Right atrium auricular region (tissue), 2 donors: ENCODE data around the gene CCDC91. TPM values are rescaled to one million over a fixed set of nuclear protein-coding genes. Genes with fewer than 3 reads are reported as not detected.

ENCODE experiments used
- DNase-seq: peaks from one replicate; pipeline ENCODE4 v3.0.0-alpha.2; 2019; ENCODE audit warnings: low spot score
- H3K27ac ChIP-seq, 2 donors: fragments of 200-600 bp; sonication (generic); 1 replicate in 1 of 2; 2 replicates in 1 of 2; pipeline ENCODE4 v1.5.1; 2016 to 2019
- H3K27me3 ChIP-seq, 2 donors: fragments of 200-600 bp; sonication (generic); one replicate each; pipeline versions ENCODE4 v1.5.1 to v1.6.0; 2017 to 2019
- H3K36me3 ChIP-seq: fragments of 200-600 bp; sonication (generic); one replicate; pipeline ENCODE4 v1.5.1; 2016
- H3K4me1 ChIP-seq, 2 donors: fragments of 200-600 bp; sonication (generic); one replicate each; pipeline versions ENCODE4 v1.5.1 to v1.6.0; 2017 to 2019
- H3K4me3 ChIP-seq, 2 donors: fragments of 200-600 bp; sonication (generic); 1 replicate in 1 of 2; 2 replicates in 1 of 2; pipeline ENCODE4 v1.5.1; 2017 to 2019; ENCODE audit warnings: mild to moderate bottlenecking in 1 of 2, moderate library complexity in 1 of 2
- H3K9me3 ChIP-seq, 2 donors: fragments of 200-600 bp; sonication (generic); one replicate each; pipeline ENCODE4 v1.5.1; 2019
- total RNA-seq, 2 donors: library from RNA; depleted of rRNA; stranded (reverse); fragments of >200 nt; gene quantifications; one replicate each; pipeline ENCODE4 v1.1.0, GENCODE V29; 2016
- TF ChIP-seq, protein P1 (sequence below), 2 donors: fragments of 200-600 bp; sonication (generic); IDR thresholded peaks; one replicate each; pipeline ENCODE4 v1.5.1; 2019; ENCODE audit warnings: antibody characterized with exemption in 2 of 2

Gene CCDC91
- total RNA-seq, 2 donors from 2014 or later = 33.6 to 36.1 TPM

DNA sequence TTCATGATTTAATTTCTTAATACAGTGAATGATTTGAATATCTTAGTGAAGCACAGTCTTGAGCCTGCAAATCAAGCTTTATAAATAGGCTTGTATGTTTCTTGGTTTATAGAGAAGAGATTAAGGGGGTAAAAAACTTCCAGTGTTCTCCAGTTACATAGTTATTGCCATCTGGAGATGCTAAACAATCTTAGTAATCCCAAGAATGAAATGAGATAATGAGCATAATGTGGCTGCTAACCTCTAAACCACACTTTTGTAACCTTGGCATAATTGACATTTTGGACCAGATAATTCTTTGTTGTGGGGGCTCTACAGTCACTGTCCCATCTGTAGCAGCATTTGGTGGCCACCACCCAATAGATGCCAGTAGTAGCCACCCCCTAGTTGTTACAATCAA is 316.8 kb downstream of the CCDC91 start:
- Histone ChIP-seq H3K36me3 (no peaks in the 10 kb centered on the region), H3K27me3 (no peaks in the 10 kb centered on the region), H3K27ac (no peak overlapping the region), H3K4me1 (peaks cover 0 to 5% of the 10 kb centered on the region in 2 donors), H3K4me3 (no peak overlapping the region), H3K9me3 (no peaks in the 10 kb centered on the region)
- TF ChIP-seq, protein P1, sequence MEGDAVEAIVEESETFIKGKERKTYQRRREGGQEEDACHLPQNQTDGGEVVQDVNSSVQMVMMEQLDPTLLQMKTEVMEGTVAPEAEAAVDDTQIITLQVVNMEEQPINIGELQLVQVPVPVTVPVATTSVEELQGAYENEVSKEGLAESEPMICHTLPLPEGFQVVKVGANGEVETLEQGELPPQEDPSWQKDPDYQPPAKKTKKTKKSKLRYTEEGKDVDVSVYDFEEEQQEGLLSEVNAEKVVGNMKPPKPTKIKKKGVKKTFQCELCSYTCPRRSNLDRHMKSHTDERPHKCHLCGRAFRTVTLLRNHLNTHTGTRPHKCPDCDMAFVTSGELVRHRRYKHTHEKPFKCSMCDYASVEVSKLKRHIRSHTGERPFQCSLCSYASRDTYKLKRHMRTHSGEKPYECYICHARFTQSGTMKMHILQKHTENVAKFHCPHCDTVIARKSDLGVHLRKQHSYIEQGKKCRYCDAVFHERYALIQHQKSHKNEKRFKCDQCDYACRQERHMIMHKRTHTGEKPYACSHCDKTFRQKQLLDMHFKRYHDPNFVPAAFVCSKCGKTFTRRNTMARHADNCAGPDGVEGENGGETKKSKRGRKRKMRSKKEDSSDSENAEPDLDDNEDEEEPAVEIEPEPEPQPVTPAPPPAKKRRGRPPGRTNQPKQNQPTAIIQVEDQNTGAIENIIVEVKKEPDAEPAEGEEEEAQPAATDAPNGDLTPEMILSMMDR (IDR thresholded peaks at IDR 0.05) = no peak
- no peak for DNase-seq

DNA sequence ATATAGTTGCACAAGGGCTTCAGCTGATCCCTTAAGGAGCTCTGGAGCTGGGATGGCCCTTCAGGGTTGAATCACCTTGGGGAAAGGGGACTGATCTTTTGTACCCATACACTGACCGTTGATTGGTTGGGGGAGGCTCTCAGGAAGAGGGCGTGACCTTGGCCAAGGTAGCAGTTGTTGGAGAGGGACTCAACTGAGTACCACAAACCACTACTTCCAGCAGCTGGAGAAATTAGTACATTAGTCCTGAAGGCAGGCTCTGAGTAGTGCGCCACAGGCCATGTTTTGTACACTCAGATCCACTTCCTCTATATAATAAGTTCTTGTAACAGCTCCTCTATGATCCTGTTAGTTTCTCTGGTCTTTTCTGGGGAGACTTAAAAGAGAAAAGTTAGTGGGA is 317.6 kb downstream of the CCDC91 start:
- Histone ChIP-seq H3K36me3 (no peaks in the 10 kb centered on the region), H3K27ac (no peak overlapping the region), H3K27me3 (no peaks in the 10 kb centered on the region), H3K9me3 (no peaks in the 10 kb centered on the region), H3K4me3 (no peak overlapping the region), H3K4me1 (peaks cover 0 to 5% of the 10 kb centered on the region in 2 donors)
- DNase-seq = no peak
- TF ChIP-seq, protein P1 (IDR thresholded peaks at IDR 0.05) = no peak

DNA sequence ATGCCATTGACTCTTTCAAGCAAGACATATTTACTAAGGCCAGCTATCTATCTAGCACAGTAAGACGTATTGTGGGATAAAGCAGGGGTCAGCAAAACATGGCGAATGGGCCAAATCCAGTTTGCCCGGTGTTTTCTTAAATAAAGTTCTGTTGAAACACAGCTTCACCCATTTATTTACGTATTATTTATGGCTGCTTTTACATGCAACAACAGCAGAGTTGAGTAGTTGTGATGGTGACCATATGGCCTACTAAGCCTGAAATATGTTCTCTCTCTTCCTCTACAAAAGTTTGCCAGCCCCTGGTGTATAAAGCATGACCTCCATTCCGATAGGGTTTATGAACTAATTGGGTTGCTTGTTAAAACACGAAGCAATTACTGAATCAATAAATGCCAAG is 322.1 kb downstream of the CCDC91 start:
- no peaks in the 10 kb centered on the region for H3K4me1 ChIP-seq
- DNase-seq = no peak
- H3K27ac ChIP-seq = no peak overlapping the region
- no peaks in the 10 kb centered on the region for H3K27me3 ChIP-seq
- no peak overlapping the region for H3K4me3 ChIP-seq
- H3K9me3 ChIP-seq = no peaks in the 10 kb centered on the region
- H3K36me3 ChIP-seq = no peaks in the 10 kb centered on the region
- TF ChIP-seq, protein P1 (IDR thresholded peaks at IDR 0.05) = no peak

DNA sequence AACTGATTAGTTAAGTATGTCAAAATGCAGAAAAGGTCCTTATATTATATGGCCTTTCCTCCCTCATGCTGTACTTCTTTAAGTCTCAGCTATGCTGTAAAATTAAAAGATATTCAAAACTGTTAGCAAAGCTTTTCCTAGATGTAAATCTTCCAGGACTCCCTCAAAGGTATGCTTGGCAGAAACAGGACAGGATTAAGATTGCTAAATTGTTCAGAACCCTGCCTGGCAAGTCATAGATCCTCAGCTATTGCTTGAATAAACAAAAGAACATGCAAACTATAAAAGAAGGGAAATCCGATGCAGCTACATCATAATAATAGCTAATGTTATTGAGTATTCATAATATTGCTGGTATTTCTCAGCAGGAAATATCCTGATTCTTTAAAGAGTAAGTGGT is 322.6 kb downstream of the CCDC91 start:
- H3K4me1 ChIP-seq = no peaks in the 10 kb centered on the region
- H3K27ac ChIP-seq = no peak overlapping the region
- TF ChIP-seq, protein P1 (IDR thresholded peaks at IDR 0.05) = no peak
- no peaks in the 10 kb centered on the region for H3K27me3 ChIP-seq
- DNase-seq = no peak
- no peaks in the 10 kb centered on the region for H3K36me3 ChIP-seq
- no peak overlapping the region for H3K4me3 ChIP-seq
- H3K9me3 ChIP-seq = no peaks in the 10 kb centered on the region

DNA sequence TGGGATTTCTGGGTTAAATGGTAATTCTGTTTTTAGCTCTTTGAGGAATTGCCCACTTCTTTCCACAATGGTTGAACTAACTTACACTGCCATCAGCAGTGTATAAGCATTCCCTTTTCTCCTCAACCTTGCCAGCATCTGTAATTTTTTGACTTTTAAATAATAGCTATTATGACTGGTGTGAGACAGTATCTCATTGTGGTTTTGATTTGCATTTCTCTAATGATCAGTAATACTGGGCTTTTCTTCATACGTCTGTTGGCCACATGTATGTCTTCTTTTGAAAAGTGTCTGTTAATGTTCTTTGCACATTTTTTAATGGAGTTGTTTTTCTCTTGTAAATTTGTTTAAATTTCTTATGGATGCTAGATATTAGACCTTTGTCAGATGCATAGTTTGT is 323.7 kb downstream of the CCDC91 start:
- Histone ChIP-seq H3K4me3 (no peak overlapping the region), H3K27me3 (no peaks in the 10 kb centered on the region), H3K27ac (no peak overlapping the region), H3K36me3 (no peaks in the 10 kb centered on the region), H3K4me1 (no peaks in the 10 kb centered on the region), H3K9me3 (no peaks in the 10 kb centered on the region)
- TF ChIP-seq, protein P1 (IDR thresholded peaks at IDR 0.05) = no peak
- DNase-seq = no peak

DNA sequence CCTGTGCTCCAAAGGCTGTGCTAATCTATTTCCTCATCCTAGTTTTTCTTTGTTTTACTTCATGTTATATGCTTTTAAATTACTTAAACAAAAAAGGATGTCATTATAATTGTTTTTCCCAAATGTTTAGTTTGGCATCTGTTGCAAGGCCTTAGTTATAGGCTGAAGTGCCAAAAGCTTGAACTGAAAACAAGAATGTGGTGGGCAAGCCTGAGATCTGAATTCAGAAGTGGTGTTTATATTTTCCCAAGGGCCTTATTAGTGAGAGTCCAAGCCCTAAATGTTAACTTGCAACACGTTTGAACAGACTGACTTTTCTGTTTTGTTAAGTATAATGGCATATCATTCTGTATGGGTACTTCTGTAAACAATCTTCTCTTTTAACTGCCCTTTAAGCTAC is 326.8 kb downstream of the CCDC91 start:
- TF ChIP-seq, protein P1 (IDR thresholded peaks at IDR 0.05) = no peak
- DNase-seq = no peak
- no peaks in the 10 kb centered on the region for H3K9me3 ChIP-seq
- no peaks in the 10 kb centered on the region for H3K4me1 ChIP-seq
- H3K36me3 ChIP-seq = no peaks in the 10 kb centered on the region
- no peak overlapping the region for H3K27ac ChIP-seq
- no peak overlapping the region for H3K4me3 ChIP-seq
- H3K27me3 ChIP-seq = no peaks in the 10 kb centered on the region
